ENCODE data around the gene OBP2A. TPM values are rescaled to one million over a fixed set of nuclear protein-coding genes. Genes with fewer than 3 reads are reported as not detected.
"Not testable (repeated sequence)": the region's sequence is repeated elsewhere in the genome, so short reads cannot be mapped to it uniquely, and the experiment has no call there.

The OBP2A gene
- total RNA-seq, 1 donor from 2014 or later = not detected

DNA sequence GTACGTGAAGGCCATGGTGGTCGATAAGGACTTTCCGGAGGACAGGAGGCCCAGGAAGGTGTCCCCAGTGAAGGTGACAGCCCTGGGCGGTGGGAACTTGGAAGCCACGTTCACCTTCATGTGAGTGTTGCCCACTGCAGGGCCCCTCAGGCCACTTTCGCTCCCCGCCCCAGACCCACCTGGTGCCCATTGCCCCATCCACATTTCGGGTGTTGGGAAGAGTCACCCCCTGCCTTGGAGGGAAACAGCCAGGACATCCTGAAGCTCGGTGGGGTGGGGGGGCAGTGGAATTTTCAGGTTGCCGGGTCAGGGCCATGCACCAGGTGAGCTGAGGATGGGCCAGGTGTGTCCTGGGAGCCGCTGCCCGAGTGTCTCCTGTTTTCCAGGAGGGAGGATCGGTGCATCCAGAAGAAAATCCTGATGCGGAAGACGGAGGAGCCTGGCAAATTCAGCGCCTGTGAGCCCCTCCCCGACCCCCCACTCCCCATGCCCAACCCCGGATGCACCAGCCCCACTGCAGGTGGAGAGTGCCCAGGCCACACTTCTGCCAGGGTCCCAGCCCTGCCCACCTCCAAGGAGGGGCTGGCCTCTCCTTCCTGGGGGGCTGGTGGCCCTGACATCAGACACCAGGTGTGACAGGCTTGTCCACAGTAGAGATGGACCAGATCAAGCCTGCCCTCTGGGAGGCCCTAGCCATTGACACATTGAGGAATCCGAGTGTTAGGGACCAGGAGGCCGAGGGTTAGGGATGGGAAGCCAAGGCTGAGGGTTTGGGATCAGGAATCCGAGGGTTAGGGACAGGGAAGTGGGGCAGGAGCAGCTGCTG, 1.1 kb downstream of the OBP2A start:
- DNase-seq (ENCODE audit: missing footprints); ATAC-seq; intact Hi-C loops (cut with DNase I): not testable (repeated sequence)

DNA sequence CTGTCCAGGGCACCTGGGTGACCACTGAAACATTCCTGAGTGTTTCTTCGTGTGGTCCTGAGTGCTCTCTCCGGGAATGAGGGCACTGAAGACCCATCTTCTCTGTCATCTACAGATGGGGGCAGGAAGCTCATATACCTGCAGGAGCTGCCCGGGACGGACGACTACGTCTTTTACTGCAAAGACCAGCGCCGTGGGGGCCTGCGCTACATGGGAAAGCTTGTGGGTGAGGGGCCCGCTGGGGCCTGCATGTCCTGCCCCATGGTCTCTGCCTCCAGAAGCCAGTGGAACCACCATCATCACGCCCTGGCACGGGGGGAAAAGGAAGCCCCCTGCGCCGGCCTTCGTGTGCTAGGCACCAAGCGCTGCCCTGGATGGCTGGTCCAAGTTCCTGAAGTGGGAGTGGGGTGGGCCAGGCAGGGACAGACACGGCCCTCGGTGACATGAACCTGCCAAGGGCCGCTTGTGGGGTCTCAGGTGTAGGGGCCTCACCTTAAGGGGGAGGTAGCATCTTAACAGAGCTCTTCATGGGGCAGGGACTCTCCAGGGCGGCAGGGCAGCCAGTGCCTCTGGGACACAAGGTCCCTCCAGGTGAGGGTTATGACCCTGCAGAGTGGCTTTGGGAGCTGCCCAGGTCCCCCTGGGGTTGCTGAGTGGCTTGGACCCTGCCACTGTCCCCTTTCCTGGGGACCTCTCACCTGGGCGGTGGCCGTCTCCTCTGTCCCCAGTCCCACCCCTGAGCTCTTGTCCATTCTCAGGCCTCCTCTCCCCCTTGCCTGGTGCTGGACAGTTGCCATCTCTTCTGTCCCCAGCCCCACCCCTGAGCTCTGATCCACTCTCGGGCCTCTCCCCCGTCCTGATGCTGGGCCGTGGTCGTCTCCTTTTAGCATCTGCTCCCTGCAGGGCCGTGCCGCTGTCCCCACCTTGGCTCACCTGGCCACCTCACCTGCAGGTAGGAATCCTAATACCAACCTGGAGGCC, 2.1 kb downstream of the OBP2A start:
- intact Hi-C loops (cut with DNase I) = no loop called here
- ATAC-seq = no peak

DNA sequence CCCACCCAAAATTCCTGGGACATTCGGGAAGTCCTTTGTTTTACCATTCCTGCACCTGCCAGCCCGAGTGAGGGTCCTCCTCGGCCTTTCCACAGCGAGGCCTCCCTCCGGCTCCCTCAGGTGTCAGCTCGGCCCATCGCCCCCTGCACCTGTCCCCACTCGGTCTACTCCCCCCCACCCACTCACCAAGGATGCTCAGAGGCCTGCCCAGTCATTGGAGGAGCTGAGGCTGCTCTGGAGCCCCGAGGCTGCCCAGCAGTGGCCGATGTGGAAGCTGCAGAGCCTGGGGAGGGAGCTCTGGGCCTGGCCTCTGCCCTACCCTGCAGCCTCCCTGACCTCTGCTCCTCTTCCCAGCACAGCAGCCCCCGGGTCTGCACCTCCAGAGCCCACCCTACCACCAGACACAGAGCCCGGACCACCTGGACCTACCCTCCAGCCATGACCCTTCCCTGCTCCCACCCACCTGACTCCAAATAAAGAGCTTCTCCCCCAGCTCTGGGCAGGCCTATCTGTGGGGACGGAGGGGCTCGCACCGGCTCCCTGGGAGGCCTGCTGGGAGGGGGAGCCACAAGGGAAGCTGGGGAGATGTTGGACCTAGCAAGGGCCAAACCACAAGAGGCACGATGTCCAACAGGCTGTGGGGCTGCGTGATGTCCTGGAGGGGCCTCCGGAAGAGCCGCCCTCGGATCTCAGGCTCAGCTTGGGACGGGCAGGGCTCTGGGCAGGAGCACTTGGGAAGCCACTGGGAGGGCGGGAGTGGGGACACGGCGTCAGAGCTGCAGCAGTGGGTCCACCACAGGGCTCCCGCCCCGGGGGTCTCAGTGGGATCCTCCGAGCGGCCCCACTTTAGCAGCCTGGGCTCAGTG, 3.8 kb downstream of the OBP2A start:
- DNase-seq (ENCODE audit: missing footprints); intact Hi-C loops (cut with DNase I); ATAC-seq: not testable (repeated sequence)

More for the DNA sequence above, 2.1 kb downstream of the OBP2A start:
- no peak for DNase-seq (ENCODE audit: missing footprints)

DNA sequence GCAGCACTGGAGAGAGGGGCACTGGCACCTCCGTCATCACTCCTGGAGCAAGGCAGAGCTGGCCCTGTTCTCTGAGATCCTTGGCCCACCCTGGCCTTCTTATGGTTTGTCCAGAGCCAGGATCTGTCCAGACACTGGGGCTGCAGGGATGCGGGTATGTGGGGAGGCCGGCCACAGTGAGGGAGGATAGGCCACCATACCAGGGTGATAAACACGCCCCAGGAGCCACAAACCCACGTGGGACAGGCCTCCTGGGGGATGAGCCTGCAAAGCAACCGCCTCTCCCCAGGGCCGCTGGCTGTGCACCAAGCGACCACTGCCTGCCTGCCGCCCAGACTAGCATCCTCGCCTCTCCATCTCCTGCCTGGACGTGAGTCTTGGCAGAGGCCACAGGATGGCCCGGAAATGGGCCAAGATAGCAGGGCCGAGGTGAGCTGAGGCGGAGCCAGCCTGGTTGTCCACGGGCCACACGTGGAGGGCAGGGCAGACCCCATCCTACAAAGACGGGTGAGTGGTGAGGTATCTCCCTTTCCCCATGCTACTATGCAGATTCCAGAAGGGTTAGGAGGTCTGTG, 4.5 kb downstream of the OBP2A start:
- intact Hi-C loops (cut with DNase I) = no loop called here
- no peak for ATAC-seq
- no peak for DNase-seq (ENCODE audit: missing footprints)

DNA sequence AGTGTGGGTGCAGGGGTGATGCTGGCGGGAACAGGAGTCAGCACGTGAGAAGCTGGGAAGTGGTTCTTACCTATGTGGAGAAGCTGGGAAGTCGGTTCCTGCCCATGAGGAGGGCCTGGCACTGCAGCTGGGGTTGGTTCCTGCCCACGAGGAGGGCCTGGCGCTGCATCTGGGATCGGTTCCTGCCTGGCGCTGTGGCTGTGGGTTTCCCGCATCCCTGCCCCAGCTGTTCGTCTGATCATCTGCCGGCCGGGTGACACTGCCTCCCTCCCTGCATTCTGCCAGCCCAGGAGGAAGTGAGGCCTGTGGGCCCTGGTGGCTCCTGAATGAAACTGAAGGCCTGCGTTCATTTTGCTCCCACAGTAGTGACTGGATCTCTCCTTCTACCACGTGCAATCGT, 5.1 kb downstream of the OBP2A start:
- no peak for ATAC-seq
- intact Hi-C loops (cut with DNase I) = no loop called here
- DNase-seq (ENCODE audit: missing footprints) = no peak

DNA sequence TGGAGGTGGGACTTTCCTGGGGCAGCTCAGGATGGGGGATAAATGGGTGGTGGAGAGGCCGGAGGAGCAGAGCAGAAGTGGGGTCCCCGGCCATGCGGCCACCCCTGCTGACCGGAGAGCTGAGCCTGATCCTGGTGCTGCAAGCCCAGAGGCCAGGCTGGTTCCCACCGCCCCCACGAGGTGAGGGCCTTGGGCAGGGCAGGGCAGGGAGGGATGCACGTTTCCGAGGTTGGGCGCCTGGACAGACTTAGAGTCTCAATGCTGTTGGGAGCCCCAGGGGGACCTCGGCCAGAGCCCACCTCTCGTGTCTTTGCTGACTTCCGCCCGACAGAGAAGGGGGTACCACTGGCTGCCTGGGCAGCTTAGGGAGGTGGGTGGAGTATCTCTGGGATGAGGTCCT, 5.5 kb downstream of the OBP2A start:
- DNase-seq (ENCODE audit: missing footprints) (no peak), ATAC-seq (no peak)
- intact Hi-C loops (cut with DNase I) = no loop called here

DNA sequence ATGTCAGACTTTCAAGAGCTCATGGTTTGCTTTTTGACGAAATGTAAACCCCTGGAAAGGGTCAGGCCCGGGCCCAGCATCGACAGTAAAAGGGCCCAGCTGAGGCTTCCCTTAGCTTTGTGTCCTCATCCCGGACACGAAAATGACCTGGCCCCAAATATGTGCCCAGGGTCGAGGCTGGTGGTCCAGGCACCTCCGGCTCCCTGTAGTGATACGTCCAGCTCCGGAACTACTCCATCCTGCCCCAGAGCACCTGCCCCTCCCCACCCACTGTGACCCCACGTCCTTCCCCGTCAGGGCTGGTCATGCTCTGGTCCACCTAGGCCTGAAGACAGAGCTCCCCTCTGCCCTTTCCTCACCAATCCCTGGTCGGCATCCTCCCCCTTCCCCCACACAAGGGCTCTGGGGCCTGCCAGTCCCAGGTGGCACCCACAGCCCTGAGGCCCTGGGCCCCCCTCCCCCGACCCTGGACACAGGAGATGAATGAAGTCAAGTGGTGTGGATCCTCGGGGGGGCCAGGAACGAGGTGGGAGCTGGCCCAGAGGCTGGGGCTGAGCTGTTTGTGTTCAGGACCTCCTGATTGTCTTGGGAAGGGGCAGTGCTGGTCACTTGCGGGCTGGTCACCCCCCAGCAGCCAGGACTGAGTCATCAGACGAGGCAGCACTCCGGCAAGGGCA, 6.2 kb downstream of the OBP2A start:
- no peak for ATAC-seq
- intact Hi-C loops (cut with DNase I) = no loop called here
- DNase-seq (ENCODE audit: missing footprints) = no peak

DNA sequence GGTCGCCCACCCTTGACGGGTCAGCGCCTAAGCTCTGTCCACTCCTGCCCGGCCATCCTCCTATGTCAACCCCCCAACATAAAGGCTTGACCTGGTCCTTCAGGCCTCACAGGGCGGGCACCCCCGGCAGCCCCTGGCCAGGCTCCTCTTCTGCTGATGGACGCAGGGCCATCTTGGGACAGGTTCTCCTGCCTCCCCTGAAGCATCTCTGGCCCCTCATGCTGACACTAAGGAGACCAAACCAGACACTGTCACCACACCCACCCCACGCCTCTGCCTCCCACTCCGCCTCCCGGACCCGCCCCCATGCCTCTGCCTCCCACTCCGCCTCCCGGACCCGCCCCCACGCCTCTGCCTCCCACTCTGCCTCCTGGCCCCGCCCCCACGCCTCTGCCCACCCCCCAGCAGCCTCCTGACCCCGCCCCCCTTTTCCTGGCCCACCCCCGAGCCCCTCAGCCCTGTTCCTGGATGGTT, 6.8 kb downstream of the OBP2A start:
- DNase-seq (ENCODE audit: missing footprints) (no peak), ATAC-seq (no peak)
- intact Hi-C loops (cut with DNase I) = no loop called here

DNA sequence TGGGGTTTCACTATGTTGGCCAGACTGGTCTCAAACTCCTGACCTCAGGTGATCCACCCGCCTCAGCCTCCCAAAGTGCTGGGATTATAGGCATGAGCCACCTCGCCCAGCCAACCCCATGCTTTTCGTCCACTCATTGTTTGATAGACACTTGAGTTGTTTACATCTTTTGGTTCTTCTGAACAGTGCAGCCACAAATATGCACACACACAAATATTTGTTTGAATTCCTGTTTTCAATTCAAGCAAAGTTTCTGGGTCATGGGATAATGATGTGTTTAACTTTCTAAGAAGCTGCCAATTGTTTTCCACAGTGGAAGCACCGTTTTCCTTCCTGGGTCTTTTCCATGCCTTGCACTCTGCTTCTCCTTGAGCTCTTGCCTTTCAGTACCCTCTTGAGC, 8.8 kb downstream of the OBP2A start:
- intact Hi-C loops (cut with DNase I) = no loop called here
- DNase-seq (ENCODE audit: missing footprints) = no peak
- ATAC-seq = no peak

DNA sequence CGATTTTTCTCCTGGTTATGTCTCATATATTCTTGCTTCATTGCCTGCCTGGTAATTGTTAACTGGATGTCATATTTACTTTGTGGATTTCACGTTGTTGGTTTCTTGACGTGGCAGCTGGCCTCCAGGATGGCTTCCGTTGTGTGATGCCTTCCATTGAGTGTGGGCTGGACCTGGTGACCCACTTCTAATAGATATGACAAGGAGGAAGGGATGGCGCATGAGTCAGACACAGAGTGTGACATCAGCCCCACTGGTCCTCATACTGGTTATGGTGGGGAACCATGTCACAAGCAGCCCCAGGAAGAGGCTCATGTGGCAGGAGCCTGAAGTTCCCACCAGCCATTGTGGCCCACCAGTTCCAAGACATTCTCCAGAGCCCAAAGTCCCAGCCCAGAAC, 9.3 kb downstream of the OBP2A start:
- intact Hi-C loops (cut with DNase I) = no loop called here
- ATAC-seq (no peak), DNase-seq (ENCODE audit: missing footprints) (no peak)

DNA sequence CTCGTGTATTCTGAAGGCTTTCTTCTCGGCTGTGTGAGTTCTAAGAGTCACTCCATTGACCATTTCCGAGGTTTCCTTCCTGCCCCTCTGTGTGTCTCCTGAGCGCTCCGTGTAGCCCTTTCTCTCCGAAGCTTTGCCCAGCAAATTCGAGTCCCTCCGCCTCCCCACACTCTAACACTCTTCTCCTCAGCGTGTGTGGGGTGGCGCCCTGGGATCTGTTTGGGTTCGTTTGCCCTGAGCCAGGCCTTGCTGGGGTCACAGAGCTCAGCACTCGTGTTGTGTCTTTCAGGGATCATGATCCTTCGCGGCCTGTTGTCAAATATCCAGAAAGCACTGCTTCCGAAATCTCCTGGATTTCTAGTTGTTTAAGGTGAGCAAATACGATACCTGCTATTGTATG, 10.0 kb downstream of the OBP2A start:
- ATAC-seq (no peak), DNase-seq (ENCODE audit: missing footprints) (peak; percentile 52)
- intact Hi-C loops (cut with DNase I) = no loop called here

DNA sequence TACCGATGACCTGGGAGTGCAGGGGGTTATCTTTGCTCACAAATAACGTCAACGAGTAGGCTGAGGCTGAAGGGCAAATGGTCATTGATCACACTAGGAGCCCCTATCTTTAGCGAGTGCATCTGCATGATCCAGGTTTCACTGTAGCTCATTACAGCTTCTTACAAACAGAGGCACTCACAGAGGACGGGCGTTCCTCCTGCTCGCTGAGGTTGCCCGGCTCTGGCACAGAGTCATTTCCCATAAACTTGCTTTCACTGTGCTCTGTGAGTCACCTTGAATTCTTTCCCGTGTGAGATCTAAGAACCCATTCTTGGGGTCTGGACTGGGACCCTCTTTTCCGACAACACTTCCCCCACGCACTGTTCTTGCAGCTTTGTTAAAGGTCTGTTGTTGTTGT, 13.7 kb downstream of the OBP2A start:
- intact Hi-C loops (cut with DNase I) = no loop called here
- DNase-seq (ENCODE audit: missing footprints) (no peak), ATAC-seq (no peak)

DNA sequence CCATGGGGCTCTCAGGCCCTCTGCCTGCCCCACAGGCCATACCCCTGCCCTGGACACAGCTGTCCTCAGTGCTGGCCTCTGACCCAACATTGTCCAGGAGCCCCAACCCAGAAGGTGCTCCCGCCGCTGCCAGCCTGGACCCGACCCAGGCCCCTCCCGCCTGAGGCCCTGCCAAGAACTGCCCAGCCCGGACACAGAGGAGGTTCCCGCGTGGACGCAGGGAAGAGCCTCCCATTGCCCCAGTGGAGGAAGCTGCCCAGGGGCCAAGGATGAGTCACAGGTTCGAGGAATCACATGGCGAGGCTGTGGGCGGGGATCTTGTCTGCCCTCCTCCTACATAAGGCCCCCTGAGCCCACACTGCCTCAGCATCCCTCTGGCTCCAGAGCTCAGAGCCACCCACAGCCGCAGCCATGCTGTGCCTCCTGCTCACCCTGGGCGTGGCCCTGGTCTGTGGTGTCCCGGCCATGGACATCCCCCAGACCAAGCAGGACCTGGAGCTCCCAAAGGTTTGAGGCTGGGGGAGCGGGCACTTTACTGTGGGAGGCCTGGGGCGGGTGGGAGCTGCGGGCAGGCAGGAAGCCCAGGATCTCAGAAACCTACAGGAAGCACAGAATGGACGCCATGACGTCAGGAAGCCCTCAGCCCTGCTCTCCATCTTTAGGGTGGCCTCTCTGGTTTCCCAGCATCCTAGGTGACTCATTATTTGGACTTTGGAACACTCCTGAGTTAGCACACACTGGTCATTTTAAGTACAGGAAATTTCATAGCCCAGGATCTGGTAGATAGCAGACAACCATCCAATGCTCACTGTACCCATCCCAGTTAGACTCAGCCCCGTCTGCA, 15.7 kb downstream of the OBP2A start, which contains the start of gene PAEP:
Gene PAEP (plus strand): TSS at position 366 of the 844 bp plus-strand sequence.
- ATAC-seq (no peak), DNase-seq (ENCODE audit: missing footprints) (peak; percentile 37)
- intact Hi-C loops (cut with DNase I) = no loop called here

DNA sequence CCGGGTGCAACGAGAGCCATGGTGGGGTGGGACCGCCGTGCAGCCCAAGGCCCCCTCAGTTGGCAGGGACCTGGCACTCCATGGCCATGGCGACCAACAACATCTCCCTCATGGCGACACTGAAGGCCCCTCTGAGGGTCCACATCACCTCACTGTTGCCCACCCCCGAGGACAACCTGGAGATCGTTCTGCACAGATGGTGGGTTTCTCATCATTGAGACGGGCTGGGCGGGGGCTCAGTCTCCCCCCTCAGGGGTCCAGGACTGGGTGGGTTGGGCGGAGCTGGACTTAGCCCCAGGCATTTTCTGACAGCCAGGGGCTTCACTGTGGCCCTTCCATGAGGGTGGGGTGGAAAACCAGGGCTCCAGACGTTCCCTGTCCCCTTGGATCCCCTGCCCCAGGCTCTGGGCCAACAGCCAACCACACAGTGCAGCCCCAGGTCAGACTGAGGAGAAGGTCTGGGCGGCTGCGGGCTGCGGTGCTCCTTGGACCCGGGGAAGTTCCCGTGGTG, 16.4 kb downstream of the OBP2A start:
- intact Hi-C loops (cut with DNase I) = no loop called here
- no peak for ATAC-seq
- DNase-seq (ENCODE audit: missing footprints) = no peak

DNA sequence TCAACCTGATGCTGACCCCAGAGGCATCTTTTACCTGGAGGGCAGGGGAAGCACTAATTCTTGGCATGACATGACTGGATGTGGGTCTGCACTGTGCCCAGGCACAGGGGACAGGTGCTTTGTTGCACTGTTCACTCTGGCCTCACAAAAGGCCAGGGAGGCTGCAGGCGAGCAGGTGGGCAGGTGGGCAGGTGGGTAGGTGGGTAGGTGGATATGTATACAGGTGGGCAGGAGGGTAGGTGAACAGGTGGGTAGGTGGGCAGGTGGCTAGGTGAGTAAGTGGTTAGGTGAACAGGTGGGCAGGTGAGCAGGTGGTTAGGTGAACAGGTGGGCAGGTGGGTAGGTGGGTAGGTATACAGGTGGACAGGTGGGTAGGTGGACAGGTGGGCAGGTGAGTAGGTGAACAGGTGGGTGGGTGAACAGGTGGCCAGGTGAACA, 17.1 kb downstream of the OBP2A start:
- ATAC-seq (no peak), DNase-seq (ENCODE audit: missing footprints) (no peak)
- intact Hi-C loops (cut with DNase I) = no loop called here

DNA sequence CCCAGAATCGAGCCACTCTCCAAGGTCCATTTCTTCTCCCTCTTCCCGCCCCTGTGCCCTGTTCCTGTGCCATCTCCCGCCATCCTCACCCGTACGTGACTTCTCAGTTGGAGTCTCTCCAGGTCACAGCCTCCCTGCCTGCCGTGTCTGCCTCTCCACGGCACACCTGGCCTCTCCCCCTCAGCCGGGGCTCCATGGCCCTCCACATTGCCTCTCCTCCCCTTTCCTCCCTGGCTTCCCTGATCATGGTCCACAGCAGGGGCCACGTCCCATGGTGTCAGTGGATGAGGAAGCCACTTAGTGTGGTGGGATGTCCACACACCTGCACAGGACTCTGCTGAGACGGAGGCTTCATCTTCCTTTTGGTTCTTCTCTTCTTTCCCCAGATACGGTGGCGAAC, 17.9 kb downstream of the OBP2A start:
- DNase-seq (ENCODE audit: missing footprints) (no peak), ATAC-seq (no peak)
- intact Hi-C loops (cut with DNase I) = no loop called here

DNA sequence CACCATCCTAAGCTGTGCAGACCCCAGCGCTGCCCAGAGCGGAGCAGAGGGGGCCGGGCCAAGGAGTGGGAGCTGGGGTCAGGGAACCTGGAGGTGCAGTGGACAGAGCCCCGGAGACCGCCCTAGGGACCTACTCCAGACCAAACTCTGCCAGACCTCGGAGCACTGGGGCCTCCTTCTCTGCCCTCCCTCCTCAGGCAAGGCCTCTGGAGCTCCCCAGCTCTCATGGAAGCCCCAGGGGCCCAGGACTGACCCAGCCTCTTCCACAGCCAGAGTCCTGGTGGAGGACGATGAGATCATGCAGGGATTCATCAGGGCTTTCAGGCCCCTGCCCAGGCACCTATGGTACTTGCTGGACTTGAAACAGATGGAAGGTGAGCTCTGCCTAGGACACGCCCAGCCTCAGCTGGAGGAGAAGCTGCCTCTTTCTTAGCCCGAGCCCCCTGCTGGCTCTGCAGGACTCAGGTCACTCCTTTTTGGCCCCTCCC, 19.3 kb downstream of the OBP2A start:
- DNase-seq (ENCODE audit: missing footprints) (no peak), ATAC-seq (no peak)
- intact Hi-C loops (cut with DNase I) = no loop called here
